B cell (primary cell): Measurements from ENCODE around the gene DGCR2.

Source experiments
- EZH2 ChIP-seq: IDR thresholded peaks from 2 replicates; pipeline ENCODE4 v1.6.1; 2012; ENCODE audit warnings: borderline replicate concordance, low read depth, mild to moderate bottlenecking, moderate library complexity, low read length; ENCODE audit not compliant: insufficient read depth, poor library complexity, severe bottlenecking
- TF ChIP-seq, protein P1 (sequence below): fragments of 200-600 bp; IDR thresholded peaks from one replicate; pipeline ENCODE4 v1.8.0; 2022; ENCODE audit warnings: antibody characterized with exemption, mild to moderate bottlenecking

DNA sequence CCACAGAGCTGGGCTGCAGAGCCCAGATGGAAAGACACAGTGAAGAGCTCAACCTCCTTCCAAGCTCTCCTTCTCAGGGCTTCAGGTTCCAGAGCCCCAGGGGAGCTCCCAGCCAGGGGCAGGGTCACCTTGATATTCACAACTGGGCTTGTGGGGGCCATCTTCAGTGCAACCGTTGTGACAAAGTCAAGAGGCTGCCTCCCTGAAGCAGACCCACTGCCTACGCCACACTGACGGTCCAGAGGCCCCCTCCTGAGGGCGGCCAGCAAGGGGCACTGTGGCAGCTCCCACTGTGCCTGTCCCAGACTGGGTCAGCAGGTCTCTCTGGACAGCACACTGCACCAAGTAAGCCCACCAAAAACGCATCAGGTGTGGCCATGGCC, 84.1 kb downstream of the DGCR2 start:
- TF ChIP-seq, protein P1, sequence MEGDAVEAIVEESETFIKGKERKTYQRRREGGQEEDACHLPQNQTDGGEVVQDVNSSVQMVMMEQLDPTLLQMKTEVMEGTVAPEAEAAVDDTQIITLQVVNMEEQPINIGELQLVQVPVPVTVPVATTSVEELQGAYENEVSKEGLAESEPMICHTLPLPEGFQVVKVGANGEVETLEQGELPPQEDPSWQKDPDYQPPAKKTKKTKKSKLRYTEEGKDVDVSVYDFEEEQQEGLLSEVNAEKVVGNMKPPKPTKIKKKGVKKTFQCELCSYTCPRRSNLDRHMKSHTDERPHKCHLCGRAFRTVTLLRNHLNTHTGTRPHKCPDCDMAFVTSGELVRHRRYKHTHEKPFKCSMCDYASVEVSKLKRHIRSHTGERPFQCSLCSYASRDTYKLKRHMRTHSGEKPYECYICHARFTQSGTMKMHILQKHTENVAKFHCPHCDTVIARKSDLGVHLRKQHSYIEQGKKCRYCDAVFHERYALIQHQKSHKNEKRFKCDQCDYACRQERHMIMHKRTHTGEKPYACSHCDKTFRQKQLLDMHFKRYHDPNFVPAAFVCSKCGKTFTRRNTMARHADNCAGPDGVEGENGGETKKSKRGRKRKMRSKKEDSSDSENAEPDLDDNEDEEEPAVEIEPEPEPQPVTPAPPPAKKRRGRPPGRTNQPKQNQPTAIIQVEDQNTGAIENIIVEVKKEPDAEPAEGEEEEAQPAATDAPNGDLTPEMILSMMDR: no peak
- TF ChIP-seq EZH2: no peak
